ENCODE measurements around the gene DPP10.

DPP10 gene

GRCh38 chr2:114684403-114684802, 242.0 kb downstream of the DPP10 start:
- H3K27ac ChIP-seq = no peak overlapping the region
- no peak for TF ChIP-seq ZFX (IDR thresholded peaks at IDR 0.05)
- TF ChIP-seq CTCF (conservative IDR thresholded peaks at IDR 0.05) = no peak

DNA sequence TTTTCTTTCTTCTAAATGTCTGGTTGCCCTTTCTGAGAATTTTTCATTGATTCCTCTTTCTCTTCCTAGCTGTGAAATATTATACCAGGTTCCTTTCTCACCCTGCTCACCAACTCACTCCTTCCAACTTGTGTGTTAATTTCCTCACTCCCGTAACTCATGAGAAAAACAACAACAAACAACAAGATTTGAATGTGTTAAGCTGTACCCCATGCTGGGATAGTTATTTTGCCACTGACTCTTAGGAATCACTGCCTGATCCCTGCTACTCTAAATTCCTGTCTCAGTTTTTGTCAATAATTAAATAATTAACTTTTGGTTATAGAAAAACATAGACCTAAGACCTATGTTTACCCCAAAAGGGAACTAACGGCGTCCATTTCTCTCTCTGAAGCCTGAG, 242.7 kb downstream of the DPP10 start:
- no peak overlapping the region for H3K27ac ChIP-seq
- TF ChIP-seq CTCF (conservative IDR thresholded peaks at IDR 0.05) (no peak), ZFX (IDR thresholded peaks at IDR 0.05) (no peak)

- no peak overlapping the region for H3K27ac ChIP-seq
- TF ChIP-seq ZFX (IDR thresholded peaks at IDR 0.05) = no peak
- no peak for TF ChIP-seq CTCF (conservative IDR thresholded peaks at IDR 0.05)
Measured at GRCh38 chr2:114688241-114688640, 245.8 kb downstream of the DPP10 start.

GRCh38 chr2:114698520-114698919, 256.1 kb downstream of the DPP10 start:
- H3K27ac ChIP-seq = no peak overlapping the region
- TF ChIP-seq CTCF (conservative IDR thresholded peaks at IDR 0.05) (no peak), ZFX (IDR thresholded peaks at IDR 0.05) (no peak)

DNA sequence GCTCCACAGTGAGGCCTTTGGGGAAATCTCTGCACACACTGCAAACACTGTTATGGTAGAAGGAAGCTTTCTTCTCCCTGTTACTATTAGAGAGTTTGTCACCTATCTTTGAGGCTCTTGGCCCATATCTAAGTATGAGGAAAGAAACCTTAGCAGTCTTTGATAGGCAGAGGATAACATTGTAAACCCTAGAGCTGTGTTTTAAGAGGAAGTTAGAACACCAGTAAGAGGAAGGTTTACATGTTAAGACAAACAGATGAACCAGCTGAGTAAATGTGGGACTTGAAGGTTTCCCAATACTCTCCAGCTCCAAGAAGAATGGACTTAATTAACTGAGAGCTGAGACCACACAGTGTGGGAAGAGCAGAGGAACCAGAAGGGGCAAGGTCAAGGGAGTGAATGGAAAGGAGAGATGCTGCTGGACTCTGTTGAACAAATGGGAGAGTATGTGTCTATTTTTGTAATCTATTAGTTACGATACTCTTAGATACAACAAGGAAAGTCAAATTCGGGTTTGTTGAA, 257.0 kb downstream of the DPP10 start:
- no peak overlapping the region for H3K27ac ChIP-seq
- TF ChIP-seq ZFX (IDR thresholded peaks at IDR 0.05) (no peak), CTCF (conservative IDR thresholded peaks at IDR 0.05) (no peak)

DNA sequence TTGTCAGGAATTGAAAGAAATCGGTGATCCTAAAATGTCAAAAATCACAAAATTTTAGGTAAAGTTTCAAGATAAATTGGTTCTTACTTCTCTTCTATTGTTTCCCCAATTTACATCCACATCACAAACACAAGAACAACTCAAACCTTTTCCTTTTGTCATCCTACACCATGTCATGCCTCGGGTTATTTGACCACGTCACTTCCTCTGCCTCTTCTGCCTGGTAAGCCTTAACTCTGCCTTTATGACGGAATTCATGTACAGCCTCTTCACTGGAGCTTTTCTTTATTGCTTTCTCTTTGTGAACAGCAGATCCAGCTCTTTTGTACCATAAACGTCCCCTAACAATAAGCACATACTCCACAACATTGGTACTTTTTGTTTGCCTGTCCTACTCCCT, 258.0 kb downstream of the DPP10 start:
- H3K27ac ChIP-seq = no peak overlapping the region
- TF ChIP-seq CTCF (conservative IDR thresholded peaks at IDR 0.05) = no peak
- no peak for TF ChIP-seq ZFX (IDR thresholded peaks at IDR 0.05)

GRCh38 chr2:114709936-114710850, 267.8 kb downstream of the DPP10 start:
- no peak overlapping the region for H3K27ac ChIP-seq
- TF ChIP-seq CTCF (conservative IDR thresholded peaks at IDR 0.05) = no peak
- TF ChIP-seq ZFX (IDR thresholded peaks at IDR 0.05) = no peak

All from C4-2B (cell line).